ENCODE data around the gene C2CD2. TPM values are rescaled to one million over a fixed set of nuclear protein-coding genes. Genes with fewer than 3 reads are reported as not detected.

Gene C2CD2
- polyA plus RNA-seq, 1 donor (not counting 4 experiments of a cell fraction or from before 2014, with no cell fraction given), result 39.9 TPM

- Histone ChIP-seq H3K4me3 (ENCODE audit: control insufficient read depth in 2 of 3, extremely low read depth in 1 of 3, insufficient read depth in 2 of 3, low read depth in 1 of 3, low read length in 3 of 3) (no peak overlapping the region), H4K20me1 (ENCODE audit: control insufficient read depth, extremely low read depth, insufficient read depth, low read length) (peaks cover 3% of the 10 kb centered on the region), H3K4me2 (ENCODE audit: control insufficient read depth, extremely low read depth, insufficient read depth, low read depth, low read length) (no peak overlapping the region), H3K4me1 (ENCODE audit: control insufficient read depth, extremely low read depth, insufficient read depth, low read length) (no peaks in the 10 kb centered on the region), H3K9me3 (ENCODE audit: control insufficient read depth, low read depth, low read length) (no peaks in the 10 kb centered on the region), H3K27me3 (ENCODE audit: control insufficient read depth, extremely low read depth, insufficient read depth, low read length) (no peaks in the 10 kb centered on the region), H3K36me3 (ENCODE audit: control insufficient read depth in 2 of 2, extremely low read depth in 1 of 2, insufficient read depth in 2 of 2, low read length in 2 of 2) (peaks cover 0 to 1% of the 10 kb centered on the region in 2 experiments), H3K9ac (ENCODE audit: control insufficient read depth, extremely low read depth, insufficient read depth, low read length) (no peak overlapping the region), H3K79me2 (ENCODE audit: control insufficient read depth, insufficient read depth, low read length) (peaks cover 10% of the 10 kb centered on the region), H3K27ac (ENCODE audit: control insufficient read depth, insufficient read depth, low read length) (no peak overlapping the region), H2AFZ (ENCODE audit: control insufficient read depth, low read length) (no peak overlapping the region), H3K9me1 (ENCODE audit: control insufficient read depth, extremely low read depth, insufficient read depth, low read length) (no peaks in the 10 kb centered on the region)
- dilution Hi-C loops (cut with MboI; ENCODE audit: extremely low pct_ligation_motif_present, low sequenced_read_pairs), result no loop called here
- DNase-seq (ENCODE audit: low read depth, low spot score), result no peak
- TF ChIP-seq CTCF (optimal IDR thresholded peaks at IDR 0.05 in 1 of 3, IDR thresholded peaks at IDR 0.05 in 1 of 3, conservative IDR thresholded peaks at IDR 0.05 in 1 of 3; ENCODE audit: extremely low read depth in 1 of 3, insufficient read depth in 2 of 3, low read length in 3 of 3) (no peak), EZH2 (IDR thresholded peaks at IDR 0.05; ENCODE audit: low read length) (no peak)
- no peak for FAIRE-seq
Observed at GRCh38 chr21:41865002-41865777, 88.6 kb downstream of the C2CD2 start.

- Histone ChIP-seq H3K27ac (ENCODE audit: control insufficient read depth, insufficient read depth, low read length) (no peak overlapping the region), H4K20me1 (ENCODE audit: control insufficient read depth, extremely low read depth, insufficient read depth, low read length) (peaks cover 3% of the 10 kb centered on the region), H3K9me1 (ENCODE audit: control insufficient read depth, extremely low read depth, insufficient read depth, low read length) (no peaks in the 10 kb centered on the region), H3K27me3 (ENCODE audit: control insufficient read depth, extremely low read depth, insufficient read depth, low read length) (no peaks in the 10 kb centered on the region), H3K79me2 (ENCODE audit: control insufficient read depth, insufficient read depth, low read length) (peaks cover 10% of the 10 kb centered on the region), H3K4me1 (ENCODE audit: control insufficient read depth, extremely low read depth, insufficient read depth, low read length) (no peaks in the 10 kb centered on the region), H2AFZ (ENCODE audit: control insufficient read depth, low read length) (no peak overlapping the region), H3K36me3 (ENCODE audit: control insufficient read depth in 2 of 2, extremely low read depth in 1 of 2, insufficient read depth in 2 of 2, low read length in 2 of 2) (peaks cover 0 to 1% of the 10 kb centered on the region in 2 experiments), H3K4me2 (ENCODE audit: control insufficient read depth, extremely low read depth, insufficient read depth, low read depth, low read length) (no peak overlapping the region), H3K4me3 (ENCODE audit: control insufficient read depth in 2 of 3, extremely low read depth in 1 of 3, insufficient read depth in 2 of 3, low read depth in 1 of 3, low read length in 3 of 3) (no peak overlapping the region), H3K9ac (ENCODE audit: control insufficient read depth, extremely low read depth, insufficient read depth, low read length) (no peak overlapping the region), H3K9me3 (ENCODE audit: control insufficient read depth, low read depth, low read length) (no peaks in the 10 kb centered on the region)
- FAIRE-seq (no peak), DNase-seq (ENCODE audit: low read depth, low spot score) (no peak)
- TF ChIP-seq EZH2 (IDR thresholded peaks at IDR 0.05; ENCODE audit: low read length) (no peak), CTCF (optimal IDR thresholded peaks at IDR 0.05 in 1 of 3, IDR thresholded peaks at IDR 0.05 in 1 of 3, conservative IDR thresholded peaks at IDR 0.05 in 1 of 3; ENCODE audit: extremely low read depth in 1 of 3, insufficient read depth in 2 of 3, low read length in 3 of 3) (no peak)
- dilution Hi-C loops (cut with MboI; ENCODE audit: extremely low pct_ligation_motif_present, low sequenced_read_pairs), result no loop called here
Observed at GRCh38 chr21:41864311-41865001, 89.4 kb downstream of the C2CD2 start.
